HG02943 (cell line): ENCODE data around the gene TMCC1.
"Not testable (repeated sequence)": the region's sequence is repeated elsewhere in the genome, so short reads cannot be mapped to it uniquely, and the experiment has no call there.

Experiments
- ATAC-seq: cut with Tn5 transposase; IDR thresholded peaks from one replicate; pipeline ENCODE4 v1.9.1; 2021; ENCODE audit warnings: mild to moderate bottlenecking, low read depth, moderate library complexity; ENCODE audit not compliant: unreplicated experiment

The TMCC1 gene

GRCh38 chr3:129657261-129658046, 236.1 kb downstream of the TMCC1 start:
- no peak for ATAC-seq

GRCh38 chr3:129656659-129657247, 236.8 kb downstream of the TMCC1 start:
- ATAC-seq: no peak

- no peak for ATAC-seq
These were observed 238.2 kb downstream of the TMCC1 start for GRCh38 chr3:129655291-129655700.

GRCh38 chr3:129654131-129654530, 239.4 kb downstream of the TMCC1 start:
- no peak for ATAC-seq

GRCh38 chr3:129653019-129653418, 240.5 kb downstream of the TMCC1 start:
- ATAC-seq: no peak

GRCh38 chr3:129651435-129652202, 241.9 kb downstream of the TMCC1 start:
- no peak for ATAC-seq

- no peak for ATAC-seq
These were observed 243.1 kb downstream of the TMCC1 start for GRCh38 chr3:129650256-129650872.

GRCh38 chr3:129648391-129648790, 245.1 kb downstream of the TMCC1 start:
- ATAC-seq: no peak

GRCh38 chr3:129645286-129645685, 248.2 kb downstream of the TMCC1 start:
- ATAC-seq: no peak

GRCh38 chr3:129644836-129645235, 248.7 kb downstream of the TMCC1 start:
- no peak for ATAC-seq

GRCh38 chr3:129641567-129642260, 251.8 kb downstream of the TMCC1 start:
- not testable (repeated sequence) for ATAC-seq

GRCh38 chr3:129640985-129641384, 252.5 kb downstream of the TMCC1 start:
- ATAC-seq: not testable (repeated sequence)

GRCh38 chr3:129638481-129638880, 255.0 kb downstream of the TMCC1 start:
- no peak for ATAC-seq

GRCh38 chr3:129636082-129636481, 257.4 kb downstream of the TMCC1 start:
- no peak for ATAC-seq

GRCh38 chr3:129635656-129636055, 257.9 kb downstream of the TMCC1 start:
- ATAC-seq: no peak

- ATAC-seq: no peak
These were observed 259.6 kb downstream of the TMCC1 start for GRCh38 chr3:129633751-129634481.

- no peak for ATAC-seq
These were observed 260.5 kb downstream of the TMCC1 start for GRCh38 chr3:129632977-129633376.

- ATAC-seq: no peak
These were observed 261.0 kb downstream of the TMCC1 start for GRCh38 chr3:129632556-129632955.

GRCh38 chr3:129632056-129632455, 261.5 kb downstream of the TMCC1 start:
- ATAC-seq: no peak

- no peak for ATAC-seq
These were observed 264.5 kb downstream of the TMCC1 start for GRCh38 chr3:129629011-129629410.
